Body of pancreas (tissue), 4 donors: ENCODE results near the gene LRRC23.

ENCODE experiments used
- POLR2A ChIP-seq, 3 donors: fragments of 450-650 bp; IDR thresholded peaks; one replicate each; pipeline ENCODE4 v1.6.1; 2016; ENCODE audit warnings: antibody characterized with exemption in 3 of 3, mild to moderate bottlenecking in 2 of 3
- TF ChIP-seq, protein P1 (sequence below), 7 experiments: fragments of 450-650 bp in 4 of 7; fragments of 200-600 bp in 3 of 7; sonication (generic) in 3 of 7; IDR thresholded peaks; one replicate each; pipeline ENCODE4 v1.5.1; 2016 to 2019; ENCODE audit warnings: antibody characterized with exemption in 7 of 7

DNA sequence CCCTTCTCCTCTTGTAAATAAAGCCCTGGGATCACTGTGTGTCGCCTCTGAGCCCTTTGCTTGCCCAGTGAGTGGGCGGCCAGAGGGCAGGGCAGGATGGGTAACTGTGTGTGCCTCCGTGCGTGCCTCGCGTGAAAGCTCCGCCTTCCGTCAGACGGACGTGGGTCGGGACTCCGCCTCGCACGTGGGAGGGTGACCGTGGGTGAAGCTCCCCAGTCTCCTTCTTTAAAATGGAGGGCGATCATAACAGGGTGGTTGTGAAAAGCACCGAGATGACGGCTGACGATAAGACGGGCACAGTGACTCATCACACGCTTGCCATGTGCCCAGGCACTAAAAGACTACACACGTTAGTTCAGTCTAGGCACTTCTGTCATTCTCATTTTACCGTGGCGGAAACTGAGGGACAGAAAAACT, 56.7 kb downstream of the LRRC23 start:
- TF ChIP-seq, protein P1, sequence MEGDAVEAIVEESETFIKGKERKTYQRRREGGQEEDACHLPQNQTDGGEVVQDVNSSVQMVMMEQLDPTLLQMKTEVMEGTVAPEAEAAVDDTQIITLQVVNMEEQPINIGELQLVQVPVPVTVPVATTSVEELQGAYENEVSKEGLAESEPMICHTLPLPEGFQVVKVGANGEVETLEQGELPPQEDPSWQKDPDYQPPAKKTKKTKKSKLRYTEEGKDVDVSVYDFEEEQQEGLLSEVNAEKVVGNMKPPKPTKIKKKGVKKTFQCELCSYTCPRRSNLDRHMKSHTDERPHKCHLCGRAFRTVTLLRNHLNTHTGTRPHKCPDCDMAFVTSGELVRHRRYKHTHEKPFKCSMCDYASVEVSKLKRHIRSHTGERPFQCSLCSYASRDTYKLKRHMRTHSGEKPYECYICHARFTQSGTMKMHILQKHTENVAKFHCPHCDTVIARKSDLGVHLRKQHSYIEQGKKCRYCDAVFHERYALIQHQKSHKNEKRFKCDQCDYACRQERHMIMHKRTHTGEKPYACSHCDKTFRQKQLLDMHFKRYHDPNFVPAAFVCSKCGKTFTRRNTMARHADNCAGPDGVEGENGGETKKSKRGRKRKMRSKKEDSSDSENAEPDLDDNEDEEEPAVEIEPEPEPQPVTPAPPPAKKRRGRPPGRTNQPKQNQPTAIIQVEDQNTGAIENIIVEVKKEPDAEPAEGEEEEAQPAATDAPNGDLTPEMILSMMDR (IDR thresholded peaks at IDR 0.05): no peak
- no peak for TF ChIP-seq POLR2A (IDR thresholded peaks at IDR 0.05)
